IMR-90 (cell line): ENCODE results near the gene SCFD2. TPM values are rescaled to one million over a fixed set of nuclear protein-coding genes. Genes with fewer than 3 reads are reported as not detected.

Experiments used
- ATAC-seq: fragments of 200-7000 bp; cut with Tn5 transposase; 2 replicates; pipeline ENCODE4 v1.9.1; 2020; ENCODE audit warnings: low read depth, mild to moderate bottlenecking, moderate library complexity
- BruUV-seq: library from RNA; stranded (reverse); fragments of 400-500 nt; replicated peaks from 2 replicates; lab custom pipeline; 2021; lab: Mats Ljungman, UMichigan
- CTCF ChIA-PET: fragments of 300-600 bp; formaldehyde crosslinking; extraction: SDS; loops from one replicate; lab custom pipeline; 2021; ENCODE audit warnings: antibody characterized with exemption; lab: Yijun Ruan, JAX
- POLR2A ChIA-PET: fragments of 300-600 bp; sonication (Branson Sonifier 250); formaldehyde crosslinking; loops from one replicate; lab custom pipeline; 2022; ENCODE audit warnings: antibody characterized with exemption; ENCODE audit not compliant: unreplicated experiment; lab: Charles Lee
- DNase-seq: peaks from one replicate; pipeline ENCODE4 v3.0.0; 2013
- H2AFZ ChIP-seq: replicated peaks from 2 replicates; pipeline ENCODE3; 2013; ENCODE audit warnings: low read length, mild to moderate bottlenecking; ENCODE audit not compliant: poor library complexity
- H2AK5ac ChIP-seq: 2 replicates; pipeline ENCODE4 v1.6.1; 2013; ENCODE audit warnings: low read depth, low read length, inconsistent platforms
- H2AK9ac ChIP-seq: replicated peaks from 2 replicates; pipeline ENCODE3; 2013; ENCODE audit warnings: mild to moderate bottlenecking, low read depth, low read length, moderate library complexity; ENCODE audit not compliant: poor library complexity
- H2BK120ac ChIP-seq: 2 replicates; pipeline ENCODE4 v1.6.1; 2013; ENCODE audit warnings: low read depth, low read length, inconsistent platforms
- H2BK15ac ChIP-seq: 3 replicates; pipeline ENCODE4 v1.6.1; 2013; ENCODE audit warnings: low read depth, low read length, inconsistent platforms
- H2BK20ac ChIP-seq: 2 replicates; pipeline ENCODE4 v1.6.1; 2013; ENCODE audit warnings: low read depth, mild to moderate bottlenecking, inconsistent platforms, low read length, moderate library complexity
- H2BK5ac ChIP-seq: 2 replicates; pipeline ENCODE4 v1.6.1; 2013; ENCODE audit warnings: mild to moderate bottlenecking, low read depth, low read length, inconsistent platforms; ENCODE audit not compliant: poor library complexity, severe bottlenecking
- H3K14ac ChIP-seq: replicated peaks from 2 replicates; pipeline ENCODE4 v1.6.1; 2013; ENCODE audit warnings: low read depth, low read length, inconsistent platforms
- H3K18ac ChIP-seq: 2 replicates; pipeline ENCODE4 v1.6.1; 2013; ENCODE audit warnings: low read depth, low read length, control low read depth
- H3K23ac ChIP-seq: 2 replicates; pipeline ENCODE4 v1.6.1; 2013; ENCODE audit warnings: low read depth, low read length, inconsistent platforms
- H3K27ac ChIP-seq: 2 replicates; pipeline ENCODE4 v1.5.1; 2013; ENCODE audit warnings: mild to moderate bottlenecking, control low read depth, low read length; ENCODE audit not compliant: insufficient read depth
- H3K27me3 ChIP-seq: 2 replicates; pipeline ENCODE4 v1.6.1; 2013; ENCODE audit warnings: low read length; ENCODE audit not compliant: control insufficient read depth, insufficient read depth
- H3K36me3 ChIP-seq: 2 replicates; pipeline ENCODE4 v1.6.1; 2013; ENCODE audit warnings: low read length, mixed read lengths; ENCODE audit not compliant: control insufficient read depth, insufficient read depth
- H3K4ac ChIP-seq: 2 replicates; pipeline ENCODE4 v1.6.1; 2013; ENCODE audit warnings: low read depth, low read length, inconsistent platforms
- H3K4me1 ChIP-seq: 2 replicates; pipeline ENCODE4 v1.6.1; 2013; ENCODE audit warnings: low read length, mixed read lengths; ENCODE audit not compliant: control insufficient read depth, insufficient read depth
- H3K4me2 ChIP-seq: 2 replicates; pipeline ENCODE4 v1.6.1; 2013; ENCODE audit warnings: low read depth, mild to moderate bottlenecking, control low read depth, low read length, moderate library complexity
- H3K4me3 ChIP-seq: 2 replicates; pipeline ENCODE4 v1.5.1; 2013; ENCODE audit warnings: low read depth, mild to moderate bottlenecking, control low read depth, low read length, moderate library complexity; ENCODE audit not compliant: insufficient read depth
- H3K56ac ChIP-seq: 2 replicates; pipeline ENCODE4 v1.6.1; 2013; ENCODE audit warnings: low read length, inconsistent platforms; ENCODE audit not compliant: insufficient read depth; ENCODE audit errors: extremely low read depth
- H3K79me1 ChIP-seq, 2 experiments: 2 replicates each; pipeline ENCODE4 v1.6.1; 2013; ENCODE audit warnings: low read length in 2 of 2, inconsistent platforms in 1 of 2, low read depth in 1 of 2
- H3K9ac ChIP-seq: 2 replicates; pipeline ENCODE4 v1.6.1; 2013; ENCODE audit warnings: low read depth, low read length, control low read depth
- H3K9me1 ChIP-seq: 2 replicates; pipeline ENCODE4 v1.6.1; 2013; ENCODE audit warnings: low read length, inconsistent platforms; ENCODE audit not compliant: insufficient read depth
- H3K9me3 ChIP-seq: 2 replicates; pipeline ENCODE4 v1.6.1; 2013; ENCODE audit warnings: low read length; ENCODE audit not compliant: control insufficient read depth, insufficient read depth
- H4K20me1 ChIP-seq: 2 replicates; pipeline ENCODE4 v1.6.1; 2013; ENCODE audit warnings: low read length, inconsistent platforms; ENCODE audit not compliant: insufficient read depth
- H4K5ac ChIP-seq: 2 replicates; pipeline ENCODE4 v1.6.1; 2013; ENCODE audit warnings: mild to moderate bottlenecking, low read depth, low read length, control low read depth
- H4K8ac ChIP-seq, 2 experiments: 2 replicates each; pipeline ENCODE4 v1.6.1; 2013; ENCODE audit warnings: low read depth in 2 of 2, low read length in 2 of 2, control low read depth in 1 of 2, inconsistent platforms in 1 of 2
- H4K91ac ChIP-seq: 2 replicates; pipeline ENCODE4 v1.6.1; 2013; ENCODE audit warnings: low read depth, low read length, inconsistent platforms; ENCODE audit not compliant: insufficient read depth
- BHLHE40 ChIP-seq: fragments of 150-350 bp; IDR thresholded peaks from 2 replicates; pipeline ENCODE4 v1.6.1; 2016; ENCODE audit warnings: mild to moderate bottlenecking, low read depth, low read length
- CEBPB ChIP-seq: IDR thresholded peaks from 2 replicates; pipeline ENCODE4 v1.6.1; 2012; ENCODE audit warnings: low read depth, low read length, improper control_type of control experiment
- FOS ChIP-seq: fragments of 150-350 bp; IDR thresholded peaks from 2 replicates; pipeline ENCODE4 v1.6.1; 2016; ENCODE audit warnings: low read depth, low read length
- MAZ ChIP-seq: IDR thresholded peaks from 2 replicates; pipeline ENCODE4 v1.6.1; 2012; ENCODE audit warnings: low read depth, mild to moderate bottlenecking, low read length, improper control_type of control experiment, moderate library complexity, borderline replicate concordance
- MXI1 ChIP-seq: IDR thresholded peaks from 2 replicates; pipeline ENCODE4 v1.6.1; 2012; ENCODE audit warnings: low read depth, mild to moderate bottlenecking, low read length, moderate library complexity, borderline replicate concordance
- NFE2L2 ChIP-seq: fragments of 150-350 bp; IDR thresholded peaks from 2 replicates; pipeline ENCODE4 v1.6.1; 2016; ENCODE audit warnings: low read depth, mild to moderate bottlenecking, low read length
- RFX5 ChIP-seq: IDR thresholded peaks from 2 replicates; pipeline ENCODE4 v1.8.0; 2012; ENCODE audit warnings: low read depth, mild to moderate bottlenecking, low read length, moderate library complexity
- USF2 ChIP-seq: fragments of 150-350 bp; IDR thresholded peaks from 2 replicates; pipeline ENCODE4 v1.6.1; 2017; ENCODE audit warnings: mild to moderate bottlenecking, antibody characterized with exemption, low read length, low read depth
- WGBS, 2 experiments: methylation state at CpG; one replicate each; pipeline versions ENCODE4 v1.1.5 to v1.1.7; 2013; ENCODE audit warnings: missing lambda C conversion rate in 2 of 2; ENCODE audit not compliant: insufficient read length in 1 of 2; ENCODE audit errors: extremely low coverage in 2 of 2; 5-methylcytosine and 5-hydroxymethylcytosine counted together
- dilution Hi-C: fragments of 300-500 bp; cut with HindIII; formaldehyde crosslinking; loops from one replicate; pipeline ENCODE4 v1.14.3; 2018; ENCODE audit warnings: low sequenced_read_pairs; ENCODE audit not compliant: unreplicated experiment
- in situ Hi-C: fragments of 300-500 bp; cut with MboI; formaldehyde crosslinking; loops from 3 replicates; pipeline ENCODE4 v1.14.3; 2019; ENCODE audit warnings: low sequenced_read_pairs, inconsistent platforms, mixed read lengths
- intact Hi-C: fragments of 100-400 bp; cut with micrococcal nuclease; formaldehyde crosslinking; loops from 2 replicates; pipeline ENCODE4 v1.10.0; 2022
- polyA plus RNA-seq, 3 experiments: library from polyadenylated mRNA; depleted of rRNA; stranded (reverse); fragments of >200 nt; gene quantifications; 2 replicates each; pipeline ENCODE4 v1.2.3, GENCODE V29; 2012; ENCODE audit warnings: low replicate concordance in 1 of 3
- total RNA-seq: library from RNA; depleted of rRNA; stranded (reverse); fragments of >200 nt; gene quantifications from 2 replicates; pipeline ENCODE4 v1.2.3, GENCODE V29; 2012
- TF ChIP-seq, protein P1 (sequence below): fragments of 150-350 bp; IDR thresholded peaks from 2 replicates; pipeline ENCODE4 v1.6.1; 2016; ENCODE audit warnings: low read depth, mild to moderate bottlenecking, low read length, moderate library complexity, borderline replicate concordance

SCFD2 gene
- total and polyA plus RNA-seq, 2 of the 4 experiments (the other 2 are of a cell fraction): 18.9 to 62.4 TPM

- dilution Hi-C loops (no loop called here), intact Hi-C loops (loop anchor here (5.0 to 10.0 kb wide), 3 partner anchors 96 to 486 kb away; partner anchors contain the start of gene USP46), in situ Hi-C loops (no loop called here)
- Histone ChIP-seq H3K27ac (no peak overlapping the region; the same call in 1 of the 2 replicates), H3K4me2 (peak overlapping the region; percentile 95), H3K9me1 (peaks cover 7% of the 10 kb centered on the region; the same call in 1 of the 2 replicates), H2BK120ac (peak overlapping the region; percentile 78), H4K91ac (0 out of 2 replicates have a peak overlapping the region, but pooled peaks have one; percentile 48), H3K9me3 (peaks cover 5% of the 10 kb centered on the region), H2BK5ac (no peak overlapping the region), H3K23ac (peak overlapping the region; percentile 91), H4K5ac (peak overlapping the region; percentile 20; the same call in 1 of the 2 replicates), H3K14ac (peak overlapping the region; percentile 71; the same call in 1 of the 2 replicates), H2AK9ac (peak overlapping the region; percentile 75), H3K18ac (0 out of 2 replicates have a peak overlapping the region, but pooled peaks have one; percentile 44), H3K56ac (no peak overlapping the region), H3K4ac (peak overlapping the region; percentile 82), H3K9ac (peak overlapping the region; percentile 58), H2BK20ac (peak overlapping the region; percentile 9; the same call in 1 of the 2 replicates), H3K27me3 (peaks cover 8% of the 10 kb centered on the region), H4K20me1 (no peaks in the 10 kb centered on the region), H2AK5ac (peak overlapping the region; percentile 54), H3K79me1 (no peaks in the 10 kb centered on the region; a peak in 1 of 4 replicates), H3K4me1 (peaks cover 9% of the 10 kb centered on the region), H3K4me3 (peak overlapping the region; percentile 89), H4K8ac (peak overlapping the region; percentile 24 to 42; a peak in 1 of 4 replicates), H2AFZ (peak overlapping the region; percentile 97), H2BK15ac (peak overlapping the region; percentile 62; the same call in 2 of the 3 replicates), H3K36me3 (peaks cover 10% of the 10 kb centered on the region)
- POLR2A ChIA-PET: no interaction called here
- ATAC-seq: no peak
- CTCF ChIA-PET: no interaction called here
- TF ChIP-seq CEBPB (no peak), NFE2L2 (no peak), FOS (no peak), USF2 (no peak), MAZ (no peak), BHLHE40 (no peak), MXI1 (no peak), RFX5 (no peak)
- TF ChIP-seq, protein P1, sequence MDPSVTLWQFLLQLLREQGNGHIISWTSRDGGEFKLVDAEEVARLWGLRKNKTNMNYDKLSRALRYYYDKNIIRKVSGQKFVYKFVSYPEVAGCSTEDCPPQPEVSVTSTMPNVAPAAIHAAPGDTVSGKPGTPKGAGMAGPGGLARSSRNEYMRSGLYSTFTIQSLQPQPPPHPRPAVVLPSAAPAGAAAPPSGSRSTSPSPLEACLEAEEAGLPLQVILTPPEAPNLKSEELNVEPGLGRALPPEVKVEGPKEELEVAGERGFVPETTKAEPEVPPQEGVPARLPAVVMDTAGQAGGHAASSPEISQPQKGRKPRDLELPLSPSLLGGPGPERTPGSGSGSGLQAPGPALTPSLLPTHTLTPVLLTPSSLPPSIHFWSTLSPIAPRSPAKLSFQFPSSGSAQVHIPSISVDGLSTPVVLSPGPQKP: no peak
- BruUV-seq: no TSS peak
- 34% methylated on average over 17 of the region's 26 CpGs; no CpG with 5 or more reads in 1 of the 2 experiments for WGBS, 2 experiments
- no peak for DNase-seq
These were observed 504.6 kb downstream of the SCFD2 start for GRCh38 chr4:52861171-52861823.
